ENCODE data around the gene ZNF638. TPM values are rescaled to one million over a fixed set of nuclear protein-coding genes. Genes with fewer than 3 reads are reported as not detected.

Gene ZNF638
- total and polyA plus RNA-seq, 2 donors (not counting 3 experiments of a cell fraction or from before 2014, with no cell fraction given), result 36.4 to 111 TPM

GRCh38 chr2:71479261-71479660 is 147.7 kb downstream of the ZNF638 start:
- H3K36me3 ChIP-seq (ENCODE audit: control insufficient read depth in 2 of 2, extremely low read depth in 1 of 2, insufficient read depth in 2 of 2, low read length in 2 of 2), result peaks cover 10 to 12% of the 10 kb centered on the region in 2 experiments
- CTCF ChIA-PET, result no interaction called here
- no peak overlapping the region for H2AFZ ChIP-seq (ENCODE audit: low read depth, low read length)
- no peak overlapping the region for H3K27ac ChIP-seq (ENCODE audit: insufficient read depth, low read depth, low read length)
- dilution Hi-C loops (cut with MboI; ENCODE audit: extremely low pct_ligation_motif_present, low sequenced_read_pairs) (no loop called here), intact Hi-C loops (cut with micrococcal nuclease) (no loop called here)
- peaks cover 9% of the 10 kb centered on the region for H3K4me1 ChIP-seq (ENCODE audit: control insufficient read depth, extremely low read depth, insufficient read depth, low read length)
- H3K79me2 ChIP-seq (ENCODE audit: control insufficient read depth, insufficient read depth, low read length), result no peaks in the 10 kb centered on the region
- no peak overlapping the region for H3K9ac ChIP-seq (replicated peaks; ENCODE audit: extremely low read depth, insufficient read depth, low read length)
- no peaks in the 10 kb centered on the region for H3K9me1 ChIP-seq (replicated peaks; ENCODE audit: control insufficient read depth, extremely low read depth, insufficient read depth, low read length)
- no peak overlapping the region for H3K4me2 ChIP-seq (ENCODE audit: insufficient read depth, low read length)
- no peak overlapping the region for H3K4me3 ChIP-seq (replicated peaks in 1 of 3; ENCODE audit: insufficient read depth in 1 of 3, low read depth in 1 of 3, low read length in 3 of 3)
- H4K20me1 ChIP-seq (replicated peaks; ENCODE audit: control insufficient read depth, extremely low read depth, insufficient read depth, low read length), result no peaks in the 10 kb centered on the region
- no peak for FAIRE-seq
- POLR2A ChIA-PET, result no interaction called here
- no peak for DNase-seq (ENCODE audit: low read depth, low spot score)
- no TSS peak for BruUV-seq (replicated peaks)
- no peaks in the 10 kb centered on the region for H3K9me3 ChIP-seq (replicated peaks; ENCODE audit: control insufficient read depth, insufficient read depth, low read length)
- no peaks in the 10 kb centered on the region for H3K27me3 ChIP-seq (ENCODE audit: control insufficient read depth in 2 of 2, insufficient read depth in 2 of 2, low read length in 2 of 2)
- TF ChIP-seq, protein P1, sequence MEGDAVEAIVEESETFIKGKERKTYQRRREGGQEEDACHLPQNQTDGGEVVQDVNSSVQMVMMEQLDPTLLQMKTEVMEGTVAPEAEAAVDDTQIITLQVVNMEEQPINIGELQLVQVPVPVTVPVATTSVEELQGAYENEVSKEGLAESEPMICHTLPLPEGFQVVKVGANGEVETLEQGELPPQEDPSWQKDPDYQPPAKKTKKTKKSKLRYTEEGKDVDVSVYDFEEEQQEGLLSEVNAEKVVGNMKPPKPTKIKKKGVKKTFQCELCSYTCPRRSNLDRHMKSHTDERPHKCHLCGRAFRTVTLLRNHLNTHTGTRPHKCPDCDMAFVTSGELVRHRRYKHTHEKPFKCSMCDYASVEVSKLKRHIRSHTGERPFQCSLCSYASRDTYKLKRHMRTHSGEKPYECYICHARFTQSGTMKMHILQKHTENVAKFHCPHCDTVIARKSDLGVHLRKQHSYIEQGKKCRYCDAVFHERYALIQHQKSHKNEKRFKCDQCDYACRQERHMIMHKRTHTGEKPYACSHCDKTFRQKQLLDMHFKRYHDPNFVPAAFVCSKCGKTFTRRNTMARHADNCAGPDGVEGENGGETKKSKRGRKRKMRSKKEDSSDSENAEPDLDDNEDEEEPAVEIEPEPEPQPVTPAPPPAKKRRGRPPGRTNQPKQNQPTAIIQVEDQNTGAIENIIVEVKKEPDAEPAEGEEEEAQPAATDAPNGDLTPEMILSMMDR (IDR thresholded peaks at IDR 0.05; ENCODE audit: extremely low read depth in 1 of 2, insufficient read depth in 1 of 2, low read depth in 1 of 2, low read length in 2 of 2), result no peak
- TF ChIP-seq FOS (IDR thresholded peaks at IDR 0.05; ENCODE audit: borderline replicate concordance, insufficient read depth, low read length) (no peak), POLR2A (IDR thresholded peaks at IDR 0.05; ENCODE audit: low read depth, low read length) (no peak), EZH2 (IDR thresholded peaks at IDR 0.05; ENCODE audit: borderline replicate concordance, low read depth, low read length, severe bottlenecking) (no peak), MAX (IDR thresholded peaks at IDR 0.05; ENCODE audit: insufficient read depth, insufficient read length) (no peak), MYC (IDR thresholded peaks at IDR 0.05; ENCODE audit: low read depth, low read length) (no peak), POLR2AphosphoS5 (IDR thresholded peaks at IDR 0.05; ENCODE audit: insufficient read depth, low read depth, low read length) (no peak), GATA2 (IDR thresholded peaks at IDR 0.05; ENCODE audit: insufficient read depth, insufficient read length, low read depth, low read length) (no peak), JUN (IDR thresholded peaks at IDR 0.05; ENCODE audit: borderline replicate concordance, insufficient read depth, insufficient read length, low read depth) (no peak)

Measured in endothelial cell of umbilical vein (primary cell).